H9 (cell line): ENCODE measurements around the gene TMEM132C. TPM values are rescaled to one million over a fixed set of nuclear protein-coding genes. Genes with fewer than 3 reads are reported as not detected.

Experiments
- DNase-seq: peaks from one replicate; pipeline ENCODE4 v3.0.0-alpha.2; 2017
- H2AFZ ChIP-seq: one replicate; pipeline ENCODE4 v1.6.1; 2013; ENCODE audit warnings: mild to moderate bottlenecking, low read length, control low read depth, moderate library complexity
- H2AK5ac ChIP-seq: 2 replicates; pipeline ENCODE4 v1.6.1; 2013; ENCODE audit warnings: low read length, control low read depth, mixed read lengths; ENCODE audit not compliant: insufficient read length
- H2BK120ac ChIP-seq: one replicate; pipeline ENCODE4 v1.6.1; 2013; ENCODE audit warnings: low read depth, mild to moderate bottlenecking, low read length, control low read depth, inconsistent platforms; ENCODE audit not compliant: poor library complexity, severe bottlenecking
- H2BK12ac ChIP-seq: 2 replicates; pipeline ENCODE4 v1.6.1; 2013; ENCODE audit warnings: low read length, control low read depth, mixed read lengths, low read depth; ENCODE audit not compliant: insufficient read length
- H2BK15ac ChIP-seq: 2 replicates; pipeline ENCODE4 v1.6.1; 2013; ENCODE audit warnings: low read depth, low read length, control low read depth
- H2BK20ac ChIP-seq: one replicate; pipeline ENCODE4 v1.6.1; 2013; ENCODE audit warnings: low read depth, mild to moderate bottlenecking, low read length, control low read depth, inconsistent platforms; ENCODE audit not compliant: poor library complexity, severe bottlenecking
- H2BK5ac ChIP-seq: 2 replicates; pipeline ENCODE4 v1.6.1; 2013; ENCODE audit warnings: low read length, control low read depth, mixed read lengths; ENCODE audit not compliant: insufficient read length
- H3K14ac ChIP-seq: 2 replicates; pipeline ENCODE4 v1.6.1; 2013; ENCODE audit warnings: low read length, control low read depth; ENCODE audit not compliant: insufficient read depth
- H3K18ac ChIP-seq: 2 replicates; pipeline ENCODE4 v1.6.1; 2013; ENCODE audit warnings: low read depth, mild to moderate bottlenecking, mixed read lengths, low read length, control low read depth; ENCODE audit not compliant: insufficient read length
- H3K23ac ChIP-seq: 2 replicates; pipeline ENCODE4 v1.6.1; 2013; ENCODE audit warnings: low read length, control low read depth, mixed read lengths, low read depth; ENCODE audit not compliant: insufficient read length
- H3K23me2 ChIP-seq: 2 replicates; pipeline ENCODE4 v1.6.1; 2013; ENCODE audit warnings: low read depth, mild to moderate bottlenecking, mixed read lengths, low read length, control low read depth; ENCODE audit not compliant: insufficient read length, poor library complexity, severe bottlenecking
- H3K27ac ChIP-seq: 2 replicates; pipeline ENCODE4 v1.5.1; 2013; ENCODE audit warnings: low read length, control low read depth, mixed read lengths, low read depth; ENCODE audit not compliant: insufficient read length
- H3K27me3 ChIP-seq: 2 replicates; pipeline ENCODE4 v1.6.1; 2013; ENCODE audit warnings: low read length, control low read depth, inconsistent platforms; ENCODE audit not compliant: insufficient read depth
- H3K4ac ChIP-seq: 2 replicates; pipeline ENCODE4 v1.6.1; 2013; ENCODE audit warnings: low read depth, mild to moderate bottlenecking, control low read depth, inconsistent platforms, low read length, moderate library complexity
- H3K4me1 ChIP-seq: 2 replicates; pipeline ENCODE4 v1.6.1; 2013; ENCODE audit warnings: low read length, control low read depth, inconsistent platforms; ENCODE audit not compliant: insufficient read depth
- H3K4me2 ChIP-seq: 2 replicates; pipeline ENCODE4 v1.6.1; 2013; ENCODE audit warnings: low read length, control low read depth, mixed read lengths; ENCODE audit not compliant: insufficient read length, insufficient read depth
- H3K56ac ChIP-seq: 2 replicates; pipeline ENCODE4 v1.6.1; 2013; ENCODE audit warnings: low read depth, mild to moderate bottlenecking, mixed read lengths, low read length, control low read depth; ENCODE audit not compliant: insufficient read length
- H3K79me1 ChIP-seq: 2 replicates; pipeline ENCODE4 v1.6.1; 2013; ENCODE audit warnings: low read depth, mild to moderate bottlenecking, moderate library complexity, low read length, control low read depth, inconsistent platforms; ENCODE audit not compliant: insufficient read depth, poor library complexity, severe bottlenecking
- H3K79me2 ChIP-seq: 2 replicates; pipeline ENCODE4 v1.6.1; 2013; ENCODE audit warnings: low read length, control low read depth, inconsistent platforms; ENCODE audit not compliant: insufficient read depth
- H3K9ac ChIP-seq: 2 replicates; pipeline ENCODE4 v1.6.1; 2013; ENCODE audit warnings: low read length, control low read depth, mixed read lengths; ENCODE audit not compliant: insufficient read length; ENCODE audit errors: extremely low read depth
- H3K9me3 ChIP-seq: one replicate; pipeline ENCODE4 v1.6.1; 2013; ENCODE audit warnings: low read depth, low read length, inconsistent platforms; ENCODE audit not compliant: control insufficient read depth
- H3T11ph ChIP-seq: one replicate; pipeline ENCODE4 v1.6.1; 2013; ENCODE audit warnings: mild to moderate bottlenecking, low read length, control low read depth, inconsistent platforms
- H4K20me1 ChIP-seq: one replicate; pipeline ENCODE4 v1.6.1; 2013; ENCODE audit not compliant: control insufficient read depth, insufficient read length, insufficient read depth
- H4K5ac ChIP-seq: 2 replicates; pipeline ENCODE4 v1.6.1; 2013; ENCODE audit warnings: low read depth, mild to moderate bottlenecking, mixed read lengths, low read length, control low read depth; ENCODE audit not compliant: insufficient read length
- H4K8ac ChIP-seq: replicated peaks from 2 replicates; pipeline ENCODE4 v1.6.1; 2013; ENCODE audit warnings: low read length, control low read depth, mixed read lengths, low read depth; ENCODE audit not compliant: insufficient read length
- H4K91ac ChIP-seq: 2 replicates; pipeline ENCODE4 v1.6.1; 2013; ENCODE audit warnings: low read depth, mild to moderate bottlenecking, moderate library complexity, mixed read lengths, low read length, control low read depth; ENCODE audit not compliant: insufficient read length
- H3K27ac Mint-ChIP-seq, 3 experiments: 2 replicates in 2 of 3; 3 replicates in 1 of 3; pipeline ENCODE4 v1.8.0; 2020 to 2021; ENCODE audit warnings: mixed read lengths in 3 of 3, mild to moderate bottlenecking in 1 of 3, moderate library complexity in 1 of 3
- H3K27me3 Mint-ChIP-seq: 2 replicates; pipeline ENCODE4 v1.8.0; 2021; ENCODE audit warnings: low read depth, mild to moderate bottlenecking, moderate library complexity, mixed read lengths
- H3K36me3 Mint-ChIP-seq, 3 experiments: 2 replicates in 2 of 3; 3 replicates in 1 of 3; pipeline ENCODE4 v1.8.0; 2020 to 2021; ENCODE audit warnings: low read depth in 3 of 3, mixed read lengths in 3 of 3; ENCODE audit not compliant: insufficient read depth in 1 of 3
- H3K4me1 Mint-ChIP-seq, 2 experiments: 2 replicates each; pipeline ENCODE4 v1.8.0; 2020; ENCODE audit warnings: mixed read lengths in 2 of 2
- H3K4me3 Mint-ChIP-seq, 2 experiments: 2 replicates in 1 of 2; 3 replicates in 1 of 2; pipeline ENCODE4 v1.8.0; 2020 to 2021; ENCODE audit warnings: mild to moderate bottlenecking in 2 of 2, mixed read lengths in 2 of 2, moderate library complexity in 1 of 2
- H3K9me3 Mint-ChIP-seq, 2 experiments: 2 replicates in 1 of 2; 3 replicates in 1 of 2; pipeline ENCODE4 v1.8.0; 2020; ENCODE audit warnings: mild to moderate bottlenecking in 2 of 2, mixed read lengths in 2 of 2, moderate library complexity in 1 of 2
- CTCF ChIP-seq: fragments of 200-600 bp; sonication (generic); conservative IDR thresholded peaks from 3 replicates; pipeline ENCODE4 v1.8.0; 2021; ENCODE audit warnings: antibody characterized with exemption, mild to moderate bottlenecking
- WGBS: extraction: QIAGEN DNeasy Blood & Tissue Kit; methylation state at CpG from one replicate; pipeline ENCODE4 v1.1.7; 2013; ENCODE audit warnings: missing lambda C conversion rate, low lambda C conversion rate, mixed read lengths; ENCODE audit not compliant: insufficient read length; ENCODE audit errors: extremely low coverage; 5-methylcytosine and 5-hydroxymethylcytosine counted together
- total RNA-seq: library from RNA; stranded (reverse); gene quantifications from 2 replicates; pipeline ENCODE4 v1.2.1, GENCODE V29; 2021

TMEM132C gene
- total RNA-seq, 1 experiment from 2014 or later: 0.22 TPM

GRCh38 chr12:128316973-128317526 lies 50.1 kb downstream of the TMEM132C start:
- H3K4me1 Mint-ChIP-seq: peaks cover 17% of the 10 kb centered on the region in 2 experiments
- no peak for DNase-seq
- no peak for TF ChIP-seq CTCF

More at GRCh38 chr12:128316973-128317526, 50.1 kb downstream of the TMEM132C start:
- no CpG with 5 or more reads among the region's 4 CpGs for WGBS
- H3K9me3 ChIP-seq: no peaks in the 10 kb centered on the region
- Mint-ChIP-seq H3K9me3 (no peaks in the 10 kb centered on the region), H3K27ac (no peak overlapping the region), H3K36me3 (no peaks in the 10 kb centered on the region; a peak in 1 of 7 replicates), H3K4me3 (no peak overlapping the region), H3K27me3 (peaks cover 23% of the 10 kb centered on the region)
- no peak overlapping the region for H4K8ac ChIP-seq
- no peaks in the 10 kb centered on the region; the same call in 1 of the 2 replicates for H3K4me1 ChIP-seq
- no peak overlapping the region for H3K23ac ChIP-seq
- no peaks in the 10 kb centered on the region for H3K79me1 ChIP-seq
- no peak overlapping the region for H2BK20ac ChIP-seq
- H2AK5ac ChIP-seq: no peak overlapping the region
- no peak overlapping the region for H3K27ac ChIP-seq
- H2AFZ ChIP-seq: no peak overlapping the region
- H3K56ac ChIP-seq: no peak overlapping the region
- H3K27me3 ChIP-seq: no peaks in the 10 kb centered on the region
- H3T11ph ChIP-seq: no peak overlapping the region
- no peak overlapping the region for H2BK120ac ChIP-seq
- H3K18ac ChIP-seq: no peak overlapping the region
- H3K23me2 ChIP-seq: no peaks in the 10 kb centered on the region
- H4K20me1 ChIP-seq: no peaks in the 10 kb centered on the region
- H4K91ac ChIP-seq: no peak overlapping the region
- H4K5ac ChIP-seq: no peak overlapping the region
- H3K79me2 ChIP-seq: no peaks in the 10 kb centered on the region
- no peak overlapping the region for H3K4me2 ChIP-seq
- H2BK5ac ChIP-seq: no peak overlapping the region
- no peak overlapping the region for H3K9ac ChIP-seq
- H2BK12ac ChIP-seq: no peak overlapping the region
- no peak overlapping the region for H3K14ac ChIP-seq
- no peak overlapping the region for H3K4ac ChIP-seq
- H2BK15ac ChIP-seq: no peak overlapping the region
